DMS53 (cell line): Measurements from ENCODE around the gene SVIL.
"Not testable (repeated sequence)": the region's sequence is repeated elsewhere in the genome, so short reads cannot be mapped to it uniquely, and the experiment has no call there.

ENCODE experiments used
- DNase-seq: peaks from one replicate; lab custom pipeline; 2025; lab: John Stamatoyannopoulos, UW

SVIL gene

DNA sequence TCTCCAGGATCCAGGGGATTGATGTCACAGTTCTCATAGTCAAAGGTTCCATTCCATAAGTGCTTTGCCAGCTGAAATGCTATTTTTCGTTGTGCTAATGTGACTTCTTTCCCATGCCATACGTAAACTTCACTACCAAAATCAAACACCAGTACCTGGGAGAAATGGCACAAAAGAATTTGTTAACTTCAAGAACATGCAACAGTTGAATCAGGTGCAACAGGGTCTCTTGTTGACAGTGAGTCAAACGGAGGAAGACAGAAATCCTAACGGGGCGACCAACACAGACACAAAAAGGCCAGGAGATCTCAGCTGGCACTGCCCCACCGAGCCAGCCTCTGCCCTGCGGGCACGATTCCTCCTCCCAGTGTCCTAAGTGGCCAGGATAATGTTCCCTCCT is 150.1 kb downstream of the SVIL start:
- DNase-seq = not testable (repeated sequence)

GRCh38 chr10:29482591-29483431 is 152.0 kb downstream of the SVIL start:
- DNase-seq = no peak

DNA sequence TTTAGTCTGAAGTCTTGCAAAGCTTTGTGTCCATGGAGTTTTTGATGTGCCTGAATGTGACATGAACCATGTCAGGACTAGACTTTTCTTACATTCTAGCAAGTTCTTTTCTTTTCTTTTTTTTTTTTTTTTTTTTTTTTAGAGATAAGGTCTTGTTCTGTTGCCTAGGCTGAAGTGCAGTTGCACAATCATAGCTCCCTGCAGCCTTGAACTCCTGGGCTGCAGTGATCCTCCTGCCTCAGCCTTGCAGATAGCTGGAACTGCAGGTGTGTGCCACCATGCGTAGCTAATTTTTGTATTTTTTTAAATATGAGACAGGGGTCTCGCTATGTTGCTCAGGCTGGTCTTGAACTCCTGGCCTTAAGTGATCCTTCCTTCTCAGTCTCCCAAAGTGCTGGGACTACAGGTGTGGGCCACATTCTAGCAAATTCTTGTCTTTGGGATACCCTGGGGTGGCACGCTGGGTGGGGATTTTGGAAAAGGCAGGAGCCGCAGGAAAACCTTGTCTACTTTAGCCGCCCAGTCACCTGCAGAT is 152.8 kb downstream of the SVIL start:
- DNase-seq = no peak

DNA sequence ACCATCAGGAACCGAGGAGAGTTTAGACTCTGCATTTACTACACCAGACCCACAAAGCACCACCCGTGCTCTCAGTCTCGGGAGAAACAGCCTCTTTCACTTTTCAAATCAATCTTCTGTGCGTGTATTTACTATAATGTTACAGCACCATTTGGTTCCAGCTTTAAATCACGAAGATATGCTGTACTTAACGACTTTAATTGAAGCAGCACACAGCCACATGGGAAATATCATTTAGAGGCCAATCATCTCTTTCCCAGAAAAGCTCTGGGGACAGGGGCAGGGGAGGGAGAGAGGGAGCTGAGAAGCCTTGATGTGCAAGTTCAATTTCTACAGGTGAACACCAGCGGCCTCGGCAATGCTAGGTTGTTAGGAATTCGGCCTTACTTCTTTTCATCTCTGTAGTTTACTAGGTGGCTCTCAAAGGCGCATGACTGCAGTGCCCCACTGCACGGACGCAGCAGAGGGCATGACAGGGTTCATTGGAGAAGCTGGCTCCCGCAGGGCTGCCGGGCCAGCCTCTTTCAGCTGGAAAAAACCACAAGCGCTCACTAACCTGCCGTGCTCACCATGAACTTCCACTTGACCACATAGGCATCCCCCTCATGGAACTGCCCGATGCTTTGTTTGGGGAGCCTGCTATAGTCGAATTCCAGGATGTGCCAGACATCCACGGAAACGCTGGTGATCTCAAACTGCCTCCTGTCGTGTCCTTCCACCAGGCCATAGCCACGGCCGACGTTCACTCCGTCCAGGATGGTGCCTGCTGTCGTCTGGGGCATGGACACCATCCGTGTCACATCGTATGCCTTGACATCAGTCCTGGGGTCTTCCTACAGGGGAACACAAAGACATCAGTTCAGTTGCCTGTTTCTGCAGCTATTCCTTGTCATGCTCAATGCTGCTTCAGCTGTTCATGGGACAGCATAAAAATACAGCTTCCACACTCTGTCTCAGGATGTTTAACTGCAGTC is 154.5 kb downstream of the SVIL start:
- DNase-seq = no peak

DNA sequence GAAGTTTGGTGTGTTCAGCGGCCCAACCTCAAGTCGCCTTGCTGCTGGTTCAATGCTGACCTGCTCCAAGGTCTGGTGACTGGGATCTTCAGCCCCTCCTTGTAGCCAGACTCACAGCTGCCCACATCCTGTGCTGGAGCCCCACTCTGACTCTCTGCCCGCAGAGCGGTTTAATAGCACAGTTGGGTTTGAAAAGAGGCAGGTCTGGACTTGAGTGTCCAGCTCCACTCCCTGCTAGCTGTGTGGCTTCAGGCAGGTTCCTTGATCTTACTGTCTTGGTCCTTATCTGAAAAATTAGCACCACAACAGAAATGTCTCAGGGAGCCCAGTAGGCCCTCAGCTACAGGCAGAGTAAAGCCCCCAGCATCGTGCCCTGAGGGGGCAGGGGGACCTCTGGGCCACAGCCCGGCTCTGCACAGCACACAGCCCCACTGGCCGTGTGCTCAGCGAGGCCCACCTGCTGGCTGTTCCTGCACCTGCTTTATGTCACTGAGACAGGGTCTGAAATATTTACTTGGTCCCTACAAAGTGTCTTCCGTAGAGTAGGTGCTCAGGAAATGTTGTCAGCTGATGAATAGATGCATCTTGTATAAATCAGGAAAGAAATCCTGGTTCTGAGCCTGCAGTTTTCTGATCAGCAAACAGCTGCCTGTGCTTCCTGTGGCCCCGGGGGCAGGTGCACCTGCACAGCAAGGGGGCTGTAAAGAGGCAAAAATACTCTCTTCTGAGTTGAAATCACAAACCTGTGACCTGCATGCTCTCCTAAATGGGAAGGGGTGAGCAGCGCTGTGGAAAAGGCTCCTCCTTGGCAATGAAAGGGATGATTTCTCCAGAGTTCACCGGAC is 155.5 kb downstream of the SVIL start:
- no peak for DNase-seq

GRCh38 chr10:29473406-29474100 is 161.2 kb downstream of the SVIL start:
- DNase-seq = no peak

- DNase-seq = no peak
Observed at GRCh38 chr10:29473087-29473356, 161.7 kb downstream of the SVIL start.

- no peak for DNase-seq
Observed at GRCh38 chr10:29472301-29473086, 162.3 kb downstream of the SVIL start.

GRCh38 chr10:29471544-29471859 is 163.3 kb downstream of the SVIL start:
- peak; percentile 17 for DNase-seq

GRCh38 chr10:29470843-29471543 is 163.8 kb downstream of the SVIL start:
- no peak for DNase-seq

DNA sequence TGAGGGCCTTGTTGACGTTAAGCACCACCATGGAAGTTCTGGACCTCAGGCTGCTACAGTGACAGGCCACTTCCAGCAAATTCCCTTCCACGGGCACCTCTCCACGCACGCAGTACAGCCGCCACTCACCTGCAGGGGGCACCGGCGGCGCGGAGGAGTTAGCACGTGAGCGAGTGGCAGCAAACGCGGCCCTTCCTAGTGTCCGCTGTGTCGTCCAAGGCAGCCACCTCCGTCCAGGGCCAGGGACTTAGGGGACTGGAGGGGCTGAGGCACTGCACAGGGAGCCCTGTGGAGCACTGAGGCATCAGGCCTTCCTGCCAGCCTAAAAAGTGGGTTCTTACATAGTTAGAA is 164.4 kb downstream of the SVIL start:
- no peak for DNase-seq

- DNase-seq = no peak
Observed at GRCh38 chr10:29469481-29470354, 165.1 kb downstream of the SVIL start.

DNA sequence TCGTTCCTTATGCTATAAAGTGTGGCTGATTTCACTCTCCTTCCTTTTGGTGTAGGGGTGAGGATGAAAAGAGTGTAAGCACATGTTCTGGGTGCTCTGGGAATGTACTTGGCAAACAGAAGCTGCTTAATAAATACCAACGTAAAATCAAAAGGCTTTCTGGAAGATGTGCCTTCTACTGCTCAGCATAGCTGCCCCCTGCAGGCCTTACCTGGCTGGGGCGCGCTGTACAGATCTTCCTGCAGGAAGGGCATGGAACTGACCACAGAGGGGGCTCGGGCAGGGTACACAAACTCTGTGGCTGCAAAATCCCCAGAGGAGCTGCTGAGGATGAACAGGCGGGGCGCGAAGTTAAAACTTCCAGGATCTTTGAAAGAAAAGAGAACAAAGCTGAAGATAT is 169.4 kb downstream of the SVIL start:
- DNase-seq = no peak

DNA sequence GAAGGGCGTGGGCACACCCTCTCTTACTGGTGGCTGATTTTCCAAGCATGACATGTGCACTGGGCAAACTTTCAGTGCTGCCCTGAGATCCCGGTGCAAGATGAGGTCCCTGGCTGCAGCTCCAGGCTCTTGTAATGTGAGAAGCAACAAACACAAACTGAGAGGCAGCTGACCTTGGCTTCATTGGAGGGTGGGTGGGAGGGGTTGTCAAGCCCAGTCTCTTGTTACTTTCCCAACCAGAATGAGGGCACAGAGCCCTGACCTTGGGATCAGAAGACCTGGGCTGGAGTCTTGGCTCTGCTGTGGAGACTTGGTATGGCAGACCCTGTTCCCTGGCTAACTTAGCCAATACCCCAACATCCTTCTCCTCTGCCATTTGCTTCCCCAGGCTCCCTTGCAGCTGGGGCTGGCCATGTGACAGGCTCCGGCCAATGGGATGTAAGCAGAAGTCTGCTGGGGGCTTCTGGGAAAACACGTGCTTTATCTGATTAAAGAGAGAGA is 170.1 kb downstream of the SVIL start:
- not testable (repeated sequence) for DNase-seq

DNA sequence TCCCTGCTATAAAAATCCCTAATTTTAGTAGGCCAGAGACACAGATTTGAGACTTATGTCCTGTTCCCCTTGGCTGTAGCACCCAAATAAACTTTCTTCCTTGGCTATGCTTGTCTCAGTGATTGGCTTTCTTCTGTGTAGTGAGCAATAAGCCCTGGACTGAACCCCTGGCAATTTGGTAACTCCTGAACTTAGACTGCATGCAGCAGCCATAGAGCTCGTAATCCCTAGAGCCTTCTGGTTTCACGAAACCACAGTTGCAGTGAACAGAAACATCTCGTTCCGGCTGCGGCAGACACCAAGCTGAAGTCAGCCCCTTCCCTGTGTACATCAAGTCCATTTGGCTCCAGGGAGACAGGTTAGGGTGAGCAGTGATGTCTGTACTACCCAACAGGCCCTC is 173.7 kb downstream of the SVIL start:
- DNase-seq = no peak

GRCh38 chr10:29458190-29458589 is 176.6 kb downstream of the SVIL start:
- DNase-seq = not testable (repeated sequence)

GRCh38 chr10:29455095-29455494 is 179.7 kb downstream of the SVIL start:
- no peak for DNase-seq

GRCh38 chr10:29454250-29454649 is 180.5 kb downstream of the SVIL start:
- no peak for DNase-seq

DNA sequence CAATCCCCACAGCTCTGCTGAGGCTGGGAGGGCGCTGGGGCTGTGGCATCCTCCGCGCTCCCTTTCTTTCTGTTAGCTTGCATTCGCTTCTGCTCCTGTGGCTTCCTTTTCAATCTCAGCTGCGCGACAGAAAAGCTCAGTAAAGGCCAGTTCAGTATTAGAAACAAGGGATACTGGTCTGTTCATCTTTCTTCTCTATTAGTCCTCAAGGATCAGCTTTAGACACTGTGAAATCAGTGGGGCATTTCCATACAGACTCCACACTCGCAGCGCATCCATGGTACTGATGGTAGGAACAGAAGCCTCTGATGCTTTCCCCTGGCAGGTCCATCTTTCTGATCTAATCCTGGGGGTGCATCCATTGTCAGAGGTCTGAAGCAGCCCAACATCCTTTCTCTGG is 182.2 kb downstream of the SVIL start:
- DNase-seq = no peak
